ENCODE measurements around the gene BARD1. TPM values are rescaled to one million over a fixed set of nuclear protein-coding genes. Genes with fewer than 3 reads are reported as not detected.

The BARD1 gene
- total RNA-seq, 1 experiment from 2014 or later = 39.6 TPM

DNA sequence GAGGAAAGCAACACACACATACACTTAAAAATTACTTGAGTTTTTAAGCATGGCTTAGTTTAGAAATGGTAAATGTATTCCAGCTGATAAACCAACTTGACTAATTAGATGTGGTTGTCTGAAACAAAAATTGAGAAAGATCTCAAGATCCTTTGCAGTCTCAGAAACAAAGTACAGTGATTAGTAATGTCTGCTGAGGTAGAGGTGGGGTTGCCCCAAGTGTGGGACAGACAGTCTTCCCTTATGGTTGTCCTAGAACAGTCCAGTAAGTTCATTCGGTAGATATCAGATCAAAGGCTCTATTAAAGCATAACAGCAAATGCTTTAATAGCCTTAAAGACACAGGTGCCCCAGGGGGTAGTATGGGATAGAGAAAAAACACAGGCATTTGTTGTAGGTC lies 94.5 kb downstream of the BARD1 start (continued):
- TF ChIP-seq ZBTB43 (CRISPR knock-in tag; IDR thresholded peaks at IDR 0.05) (no peak), SOX15 (CRISPR knock-in tag; IDR thresholded peaks at IDR 0.05) (no peak), AFF4 (CRISPR knock-in tag; IDR thresholded peaks at IDR 0.05; ENCODE audit: borderline replicate concordance) (no peak), FOXP4 (CRISPR knock-in tag; IDR thresholded peaks at IDR 0.05) (no peak), ZNF232 (CRISPR knock-in tag; IDR thresholded peaks at IDR 0.05) (no peak), FOXJ3 (CRISPR knock-in tag; IDR thresholded peaks at IDR 0.05; ENCODE audit: borderline replicate concordance) (no peak), ELF4 (CRISPR knock-in tag; IDR thresholded peaks at IDR 0.05; ENCODE audit: low read depth) (no peak), TP53 (CRISPR knock-in tag; IDR thresholded peaks at IDR 0.05) (no peak), ZNF416 (CRISPR knock-in tag; IDR thresholded peaks at IDR 0.05) (no peak), CREB1 (CRISPR knock-in tag; IDR thresholded peaks at IDR 0.05) (no peak)
- TF ChIP-seq, protein P1, sequence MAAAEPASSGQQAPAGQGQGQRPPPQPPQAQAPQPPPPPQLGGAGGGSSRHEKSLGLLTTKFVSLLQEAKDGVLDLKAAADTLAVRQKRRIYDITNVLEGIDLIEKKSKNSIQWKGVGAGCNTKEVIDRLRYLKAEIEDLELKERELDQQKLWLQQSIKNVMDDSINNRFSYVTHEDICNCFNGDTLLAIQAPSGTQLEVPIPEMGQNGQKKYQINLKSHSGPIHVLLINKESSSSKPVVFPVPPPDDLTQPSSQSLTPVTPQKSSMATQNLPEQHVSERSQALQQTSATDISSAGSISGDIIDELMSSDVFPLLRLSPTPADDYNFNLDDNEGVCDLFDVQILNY (CRISPR knock-in tag; IDR thresholded peaks at IDR 0.05) = no peak
- TF ChIP-seq, protein P2, sequence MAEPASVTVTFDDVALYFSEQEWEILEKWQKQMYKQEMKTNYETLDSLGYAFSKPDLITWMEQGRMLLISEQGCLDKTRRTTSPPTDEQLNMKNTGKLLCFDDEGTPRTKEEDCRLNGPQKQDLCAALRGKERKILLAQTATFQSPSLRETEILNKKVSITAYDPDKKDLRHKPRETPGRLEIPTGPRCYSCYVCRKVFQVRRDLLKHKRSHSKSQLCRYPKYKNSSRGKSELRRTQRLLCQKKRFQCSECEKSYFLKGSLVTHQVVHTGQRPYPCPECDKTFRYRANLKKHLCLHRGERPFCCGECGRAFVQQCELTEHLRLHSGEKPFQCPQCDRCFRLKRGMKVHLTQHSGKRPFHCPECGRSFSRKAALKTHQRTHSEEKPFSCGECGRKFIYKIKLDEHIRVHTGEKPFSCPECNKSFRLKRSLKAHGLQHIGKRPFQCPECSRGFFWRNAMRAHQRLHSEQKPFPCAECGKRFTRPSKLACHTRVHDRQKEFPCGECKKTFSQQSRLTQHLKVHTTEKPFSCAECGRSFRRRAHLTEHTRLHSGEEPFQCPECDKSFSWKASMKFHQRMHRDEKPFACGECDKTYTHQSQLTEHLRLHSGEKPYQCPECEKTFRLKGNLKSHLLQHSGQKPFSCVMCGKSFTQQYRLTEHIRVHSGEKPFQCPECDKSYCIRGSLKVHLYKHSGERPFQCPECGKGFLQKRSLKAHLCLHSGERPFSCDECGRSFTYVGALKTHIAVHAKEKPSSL (CRISPR knock-in tag; conservative IDR thresholded peaks at IDR 0.05) = no peak

DNA sequence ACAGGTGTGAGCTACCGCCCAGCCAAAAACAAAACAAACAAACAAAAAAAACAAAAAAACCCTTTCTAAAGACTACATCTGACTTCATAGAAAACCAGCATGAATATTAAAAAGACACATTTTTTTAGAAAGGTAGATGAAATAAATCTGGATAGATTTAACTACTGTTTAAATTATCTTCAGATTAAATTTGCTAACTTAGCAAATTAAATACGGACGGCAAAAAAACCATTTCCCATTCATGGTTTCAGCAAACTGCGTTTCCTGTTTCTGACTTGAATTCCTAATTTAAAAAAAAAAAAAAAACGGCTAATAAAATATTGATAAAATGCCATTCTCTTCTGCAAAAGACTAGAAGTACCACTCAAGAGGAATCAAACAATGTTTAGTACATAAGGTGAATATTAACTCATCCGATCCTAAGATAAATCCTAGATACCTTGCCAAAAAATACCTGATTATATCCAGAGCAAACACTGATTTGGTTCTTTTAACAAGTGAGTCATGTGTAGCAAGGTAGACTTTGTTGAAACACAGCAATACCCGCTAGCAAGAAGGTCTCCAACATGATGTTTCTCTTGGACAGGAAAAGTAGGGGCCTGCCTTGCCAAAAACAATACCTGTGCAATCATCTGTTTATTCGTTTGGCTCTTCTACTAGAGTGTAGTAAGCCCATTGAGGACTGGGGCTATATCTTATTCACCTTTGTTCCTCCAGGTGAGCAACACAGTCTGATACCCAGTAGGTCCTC lies 96.2 kb downstream of the BARD1 start:
- H3K27me3 Mint-ChIP-seq (ENCODE audit: low read depth) = no peaks in the 10 kb centered on the region
- TF ChIP-seq FOXJ3 (CRISPR knock-in tag; IDR thresholded peaks at IDR 0.05; ENCODE audit: borderline replicate concordance) = no peak
- H3K36me3 Mint-ChIP-seq = peaks cover 13% of the 10 kb centered on the region
- H3K9me3 Mint-ChIP-seq = peaks cover 10% of the 10 kb centered on the region
- ATAC-seq (no peak), DNase-seq (ENCODE audit: low spot score) (no peak)
- CTCF ChIA-PET = no interaction called here
- H3K4me1 Mint-ChIP-seq = no peaks in the 10 kb centered on the region
- POLR2A ChIA-PET = no interaction called here
- no peak overlapping the region for H3K27ac Mint-ChIP-seq
- no peak overlapping the region for H3K4me3 Mint-ChIP-seq

DNA sequence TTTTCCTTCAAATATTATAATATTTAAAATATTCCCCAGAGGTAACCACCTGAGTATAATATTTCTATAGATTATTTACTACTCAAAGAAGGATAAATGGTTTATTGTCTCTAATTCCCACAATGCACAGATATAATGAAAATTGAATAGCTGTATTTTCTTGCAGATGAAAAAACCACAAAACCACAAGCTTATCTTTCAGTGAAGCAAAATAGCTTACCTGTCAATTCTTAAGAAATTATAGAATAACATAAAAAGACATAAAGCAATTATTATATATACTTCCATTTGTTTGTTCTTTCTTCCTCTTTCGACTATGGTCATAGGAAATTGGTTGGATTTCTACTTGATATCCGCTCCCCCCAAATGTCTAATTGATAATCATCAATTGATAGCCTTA lies 98.8 kb downstream of the BARD1 start:
- H3K27ac Mint-ChIP-seq = no peak overlapping the region
- ATAC-seq (no peak), DNase-seq (ENCODE audit: low spot score) (no peak)
- H3K9me3 Mint-ChIP-seq = no peaks in the 10 kb centered on the region
- no peaks in the 10 kb centered on the region for H3K36me3 Mint-ChIP-seq
- ChIA-PET CTCF (no interaction called here), POLR2A (no interaction called here)
- peaks cover 20% of the 10 kb centered on the region for H3K4me1 Mint-ChIP-seq
- no peak overlapping the region for H3K4me3 Mint-ChIP-seq
- no peaks in the 10 kb centered on the region for H3K27me3 Mint-ChIP-seq (ENCODE audit: low read depth)
- TF ChIP-seq ZNF121 (CRISPR knock-in tag; IDR thresholded peaks at IDR 0.05) (no peak), SMAD3 (CRISPR knock-in tag; IDR thresholded peaks at IDR 0.05; ENCODE audit: borderline replicate concordance) (no peak), JUN (CRISPR knock-in tag; IDR thresholded peaks at IDR 0.05) (no peak), ZNF232 (CRISPR knock-in tag; IDR thresholded peaks at IDR 0.05) (no peak), SOX15 (CRISPR knock-in tag; IDR thresholded peaks at IDR 0.05) (no peak), ZNF219 (CRISPR knock-in tag; IDR thresholded peaks at IDR 0.05; ENCODE audit: borderline replicate concordance) (no peak), ZNF396 (CRISPR knock-in tag; IDR thresholded peaks at IDR 0.05; ENCODE audit: borderline replicate concordance) (no peak), ZSCAN18 (CRISPR knock-in tag; IDR thresholded peaks at IDR 0.05) (no peak), EMX1 (CRISPR knock-in tag; IDR thresholded peaks at IDR 0.05) (no peak)
- TF ChIP-seq, protein P3, sequence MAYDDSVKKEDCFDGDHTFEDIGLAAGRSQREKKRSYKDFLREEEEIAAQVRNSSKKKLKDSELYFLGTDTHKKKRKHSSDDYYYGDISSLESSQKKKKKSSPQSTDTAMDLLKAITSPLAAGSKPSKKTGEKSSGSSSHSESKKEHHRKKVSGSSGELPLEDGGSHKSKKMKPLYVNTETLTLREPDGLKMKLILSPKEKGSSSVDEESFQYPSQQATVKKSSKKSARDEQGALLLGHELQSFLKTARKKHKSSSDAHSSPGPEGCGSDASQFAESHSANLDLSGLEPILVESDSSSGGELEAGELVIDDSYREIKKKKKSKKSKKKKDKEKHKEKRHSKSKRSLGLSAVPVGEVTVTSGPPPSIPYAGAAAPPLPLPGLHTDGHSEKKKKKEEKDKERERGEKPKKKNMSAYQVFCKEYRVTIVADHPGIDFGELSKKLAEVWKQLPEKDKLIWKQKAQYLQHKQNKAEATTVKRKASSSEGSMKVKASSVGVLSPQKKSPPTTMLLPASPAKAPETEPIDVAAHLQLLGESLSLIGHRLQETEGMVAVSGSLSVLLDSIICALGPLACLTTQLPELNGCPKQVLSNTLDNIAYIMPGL (CRISPR knock-in tag; IDR thresholded peaks at IDR 0.05) = no peak

Measured in WTC11 (cell line).